ENCODE measurements around the gene SFTA2. TPM values are rescaled to one million over a fixed set of nuclear protein-coding genes. Genes with fewer than 3 reads are reported as not detected.

Gene SFTA2
- total and polyA plus RNA-seq, 10 of the 15 experiments (the other 5 are each of a cell fraction or from before 2014, with no cell fraction given) = 0.15 to 0.92 (median 0.33) TPM; not detected in 4

DNA sequence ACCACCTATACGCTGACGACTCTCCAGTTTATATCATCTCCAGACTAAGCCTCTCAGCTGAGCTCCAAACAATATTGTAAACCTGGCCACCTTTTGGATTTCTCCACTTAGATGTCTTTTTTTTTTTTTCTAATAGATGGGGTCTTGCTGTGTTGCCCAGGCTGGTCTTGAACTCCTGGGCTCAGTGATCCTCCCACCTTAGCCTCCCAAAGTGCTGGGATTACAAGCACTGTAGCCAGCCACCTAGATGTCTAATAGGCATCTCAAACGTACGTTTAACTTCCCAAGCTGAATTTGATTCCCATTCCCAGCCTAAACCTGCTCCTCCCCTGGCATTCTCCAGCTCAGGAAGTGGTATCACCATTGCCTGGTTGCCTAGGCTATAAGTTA is 42.5 kb downstream of the SFTA2 start:
- Histone ChIP-seq H3K4me3 (no peak overlapping the region), H3K4me2 (ENCODE audit: control insufficient read depth, insufficient read depth) (no peak overlapping the region), H3K36me3 (ENCODE audit: control insufficient read depth in 2 of 2, insufficient read depth in 2 of 2, low read length in 1 of 2) (peaks cover 0 to 6% of the 10 kb centered on the region in 2 experiments; a peak in 3 of 4 replicates), H2AFZ (ENCODE audit: control insufficient read depth, low read depth, low read length) (no peak overlapping the region), H3K9ac (ENCODE audit: control insufficient read depth, insufficient read depth, low read length) (no peak overlapping the region), H3K4me1 (ENCODE audit: control insufficient read depth, insufficient read depth, low read length) (peaks cover 16% of the 10 kb centered on the region), H4K20me1 (ENCODE audit: control insufficient read depth, insufficient read depth) (no peaks in the 10 kb centered on the region), H3K27ac (ENCODE audit: control insufficient read depth, insufficient read depth) (no peak overlapping the region), H3K9me3 (replicated peaks; ENCODE audit: control insufficient read depth, insufficient read depth, low read length) (no peaks in the 10 kb centered on the region), H3K27me3 (replicated peaks in 1 of 2; ENCODE audit: control insufficient read depth in 2 of 2, insufficient read depth in 2 of 2, low read length in 1 of 2) (no peaks in the 10 kb centered on the region), H3K79me2 (ENCODE audit: control insufficient read depth, insufficient read depth, low read length) (peaks cover 10% of the 10 kb centered on the region)
- no peak for ATAC-seq
- intact Hi-C loops (cut with micrococcal nuclease; ENCODE audit: unreplicated experiment) = no loop called here
- 55% methylated on average over 4 of the region's 4 CpGs for WGBS (ENCODE audit: insufficient coverage, insufficient replicate concordance, low lambda C conversion rate, missing lambda C conversion rate)
- in situ Hi-C loops (cut with MboI) = no loop called here
- SMC1A ChIA-PET (ENCODE audit: uncharacterized antibody, unreplicated experiment) = interaction anchor here (1.7 to 2.0 kb wide), 2 partner anchors 48 to 60 kb away, joined by 4 to 6 read pairs; no protein-coding TSS in a partner anchor
- POLR2A ChIA-PET = interaction anchor here (1.0 to 1.8 kb wide), 2 partner anchors 11 to 25 kb away, joined by 3 to 5 read pairs; partner anchors contain the start of gene VARS2
- TF ChIP-seq PAX8 (IDR thresholded peaks at IDR 0.05) = no peak
- TF ChIP-seq NFYB (IDR thresholded peaks at IDR 0.05; ENCODE audit: insufficient read depth, low read depth, low read length) = no peak
- TF ChIP-seq, protein P1, sequence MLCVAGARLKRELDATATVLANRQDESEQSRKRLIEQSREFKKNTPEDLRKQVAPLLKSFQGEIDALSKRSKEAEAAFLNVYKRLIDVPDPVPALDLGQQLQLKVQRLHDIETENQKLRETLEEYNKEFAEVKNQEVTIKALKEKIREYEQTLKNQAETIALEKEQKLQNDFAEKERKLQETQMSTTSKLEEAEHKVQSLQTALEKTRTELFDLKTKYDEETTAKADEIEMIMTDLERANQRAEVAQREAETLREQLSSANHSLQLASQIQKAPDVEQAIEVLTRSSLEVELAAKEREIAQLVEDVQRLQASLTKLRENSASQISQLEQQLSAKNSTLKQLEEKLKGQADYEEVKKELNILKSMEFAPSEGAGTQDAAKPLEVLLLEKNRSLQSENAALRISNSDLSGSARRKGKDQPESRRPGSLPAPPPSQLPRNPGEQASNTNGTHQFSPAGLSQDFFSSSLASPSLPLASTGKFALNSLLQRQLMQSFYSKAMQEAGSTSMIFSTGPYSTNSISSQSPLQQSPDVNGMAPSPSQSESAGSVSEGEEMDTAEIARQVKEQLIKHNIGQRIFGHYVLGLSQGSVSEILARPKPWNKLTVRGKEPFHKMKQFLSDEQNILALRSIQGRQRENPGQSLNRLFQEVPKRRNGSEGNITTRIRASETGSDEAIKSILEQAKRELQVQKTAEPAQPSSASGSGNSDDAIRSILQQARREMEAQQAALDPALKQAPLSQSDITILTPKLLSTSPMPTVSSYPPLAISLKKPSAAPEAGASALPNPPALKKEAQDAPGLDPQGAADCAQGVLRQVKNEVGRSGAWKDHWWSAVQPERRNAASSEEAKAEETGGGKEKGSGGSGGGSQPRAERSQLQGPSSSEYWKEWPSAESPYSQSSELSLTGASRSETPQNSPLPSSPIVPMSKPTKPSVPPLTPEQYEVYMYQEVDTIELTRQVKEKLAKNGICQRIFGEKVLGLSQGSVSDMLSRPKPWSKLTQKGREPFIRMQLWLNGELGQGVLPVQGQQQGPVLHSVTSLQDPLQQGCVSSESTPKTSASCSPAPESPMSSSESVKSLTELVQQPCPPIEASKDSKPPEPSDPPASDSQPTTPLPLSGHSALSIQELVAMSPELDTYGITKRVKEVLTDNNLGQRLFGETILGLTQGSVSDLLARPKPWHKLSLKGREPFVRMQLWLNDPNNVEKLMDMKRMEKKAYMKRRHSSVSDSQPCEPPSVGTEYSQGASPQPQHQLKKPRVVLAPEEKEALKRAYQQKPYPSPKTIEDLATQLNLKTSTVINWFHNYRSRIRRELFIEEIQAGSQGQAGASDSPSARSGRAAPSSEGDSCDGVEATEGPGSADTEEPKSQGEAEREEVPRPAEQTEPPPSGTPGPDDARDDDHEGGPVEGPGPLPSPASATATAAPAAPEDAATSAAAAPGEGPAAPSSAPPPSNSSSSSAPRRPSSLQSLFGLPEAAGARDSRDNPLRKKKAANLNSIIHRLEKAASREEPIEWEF (IDR thresholded peaks at IDR 0.05; ENCODE audit: insufficient replicate concordance, low read depth, low read length) = no peak
- no peak for TF ChIP-seq KAT2A (conservative IDR thresholded peaks at IDR 0.05; ENCODE audit: control insufficient read depth, low read depth, low read length)
- no peak for TF ChIP-seq SREBF1 (IDR thresholded peaks at IDR 0.05; ENCODE audit: low read length)
- no peak for TF ChIP-seq BCLAF1 (IDR thresholded peaks at IDR 0.05)
- TF ChIP-seq HDGF (IDR thresholded peaks at IDR 0.05) = no peak
- no peak for TF ChIP-seq CHD1 (IDR thresholded peaks at IDR 0.05; ENCODE audit: low read depth, low read length)
- no peak for TF ChIP-seq GABPA (IDR thresholded peaks at IDR 0.05; ENCODE audit: low read depth)
- TF ChIP-seq CHD2 (IDR thresholded peaks at IDR 0.05; ENCODE audit: borderline replicate concordance, low read depth, low read length) = no peak
- DNase-seq (ENCODE audit: low read depth, low spot score) = no peak
- CTCF ChIA-PET = interaction anchor here (1.0 to 2.5 kb wide), 4 partner anchors 24 to 198 kb away, joined by 3 to 8 read pairs (median 6); partner anchors contain the start of gene VARS2
- no peak for FAIRE-seq
- BruUV-seq (replicated peaks) = no TSS peak
- RAD21 ChIA-PET (ENCODE audit: unreplicated experiment) = interaction anchor here (3.1 kb wide), 1 partner anchor 25 kb away, joined by 18 read pairs; the partner anchor contains the start of gene VARS2
